GM18951 (cell line): ENCODE data around the gene ERO1A.

Experiments
- POLR2A ChIP-seq: IDR thresholded peaks from 4 replicates; pipeline ENCODE4 v1.6.1; 2011; ENCODE audit warnings: mild to moderate bottlenecking; ENCODE audit not compliant: insufficient read length, insufficient read depth; ENCODE audit errors: extremely low read depth
- in situ Hi-C: fragments of 300-500 bp; cut with MboI; formaldehyde crosslinking; loops from one replicate; pipeline ENCODE4 v1.12.0; 2022; ENCODE audit warnings: low sequenced_read_pairs, mixed read lengths, inconsistent platforms; ENCODE audit not compliant: unreplicated experiment

Gene ERO1A

DNA sequence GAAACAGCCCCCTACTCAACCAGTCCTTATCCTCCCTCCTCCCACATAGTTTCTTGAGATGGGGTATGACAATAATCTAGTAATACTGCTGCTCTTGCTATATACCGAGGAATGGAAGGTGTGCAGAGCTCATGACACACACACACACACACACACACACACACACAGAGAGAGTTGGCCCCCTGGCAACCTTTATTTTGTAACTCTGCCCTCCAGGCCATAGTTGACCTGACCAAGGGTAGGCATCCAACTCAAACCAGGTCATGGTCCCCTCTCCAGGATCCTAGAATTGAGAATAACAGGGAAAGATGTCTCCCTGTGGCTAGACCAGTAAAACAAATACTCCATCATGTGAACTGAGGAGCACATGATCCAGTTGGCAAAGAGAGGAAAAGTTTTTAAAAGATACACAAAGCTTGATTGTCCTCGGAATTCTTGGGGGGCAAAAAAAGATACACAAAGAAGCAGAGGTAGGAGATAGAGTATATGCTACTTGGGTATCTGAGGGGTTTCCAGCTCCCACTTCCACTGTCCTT lies 11.3 kb downstream of the ERO1A start:
- in situ Hi-C loops, result no loop called here
- no peak for TF ChIP-seq POLR2A

DNA sequence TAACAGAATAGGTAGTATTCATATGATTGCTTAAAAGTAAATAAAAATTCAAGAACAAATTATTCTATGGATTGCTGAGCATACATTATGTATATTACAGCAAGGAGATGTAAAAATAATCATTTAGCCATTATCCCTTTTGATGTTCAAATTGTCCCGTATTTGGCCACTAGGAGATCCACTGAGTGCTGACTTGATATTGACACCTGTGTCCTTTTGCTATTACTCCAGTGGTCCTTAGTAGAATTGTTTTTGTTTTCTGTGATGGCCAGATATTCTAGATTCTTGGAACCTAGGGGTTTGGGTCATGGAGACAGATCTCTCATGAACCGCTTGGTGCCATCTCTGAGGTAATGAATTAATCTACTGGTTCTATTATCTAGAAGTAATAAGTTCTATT lies 16.8 kb downstream of the ERO1A start:
- TF ChIP-seq POLR2A, result no peak
- in situ Hi-C loops, result no loop called here

DNA sequence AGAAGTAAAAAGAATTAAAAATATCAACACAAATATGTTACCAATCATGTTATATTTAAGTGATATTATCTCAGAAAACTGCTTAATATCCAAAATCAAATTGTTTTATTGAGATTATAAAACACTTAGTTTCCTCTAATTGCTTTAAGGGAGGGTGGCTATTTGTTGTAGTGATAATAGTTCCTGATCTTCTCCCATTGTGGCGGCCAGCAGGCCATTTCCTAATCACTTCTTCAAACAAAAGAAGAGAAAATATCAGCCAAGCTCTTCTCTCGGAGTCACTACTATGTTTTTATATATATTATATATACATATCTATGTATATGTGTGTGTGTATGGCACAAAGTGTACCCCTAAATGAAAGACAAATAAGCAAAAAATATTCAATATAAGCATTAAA lies 31.5 kb downstream of the ERO1A start:
- TF ChIP-seq POLR2A, result no peak
- in situ Hi-C loops, result no loop called here

DNA sequence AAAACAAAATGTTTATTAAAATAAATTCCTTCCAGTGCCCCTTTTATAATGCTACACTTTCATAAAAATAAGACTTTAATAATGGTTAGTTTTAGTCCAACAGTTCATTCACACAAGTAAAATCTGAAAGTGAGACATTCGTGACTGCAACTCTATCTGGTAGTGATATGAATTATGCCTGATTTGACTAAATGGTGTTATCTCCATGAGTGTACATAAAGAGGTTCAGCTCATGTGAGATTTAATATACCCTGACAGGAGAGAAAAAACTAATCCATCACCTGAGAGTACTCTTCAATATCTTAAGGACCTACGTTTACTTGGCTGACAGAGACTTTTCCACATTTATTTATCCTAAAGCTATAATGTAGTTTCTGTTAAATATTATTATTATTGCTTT lies 34.0 kb downstream of the ERO1A start:
- in situ Hi-C loops, result no loop called here
- TF ChIP-seq POLR2A, result no peak

DNA sequence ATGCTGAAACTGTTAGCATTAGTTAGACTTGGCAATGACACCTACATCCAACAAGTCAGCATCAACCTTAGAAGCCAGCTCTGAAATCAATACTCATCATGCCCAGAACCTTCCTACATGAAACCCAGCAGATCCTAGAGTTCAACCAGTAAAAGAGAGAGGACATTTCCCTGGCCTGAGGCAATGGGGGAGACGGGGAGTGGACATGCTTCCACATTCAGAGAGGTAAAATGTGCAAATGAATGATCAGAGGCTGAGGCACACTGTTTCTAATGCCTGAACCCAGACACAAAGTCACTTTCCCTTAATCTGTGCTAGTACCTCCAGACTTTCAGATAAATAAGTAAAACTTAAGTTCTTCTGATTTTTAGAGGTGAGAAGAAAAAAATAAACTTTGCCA lies 34.5 kb downstream of the ERO1A start:
- TF ChIP-seq POLR2A, result no peak
- in situ Hi-C loops, result no loop called here

DNA sequence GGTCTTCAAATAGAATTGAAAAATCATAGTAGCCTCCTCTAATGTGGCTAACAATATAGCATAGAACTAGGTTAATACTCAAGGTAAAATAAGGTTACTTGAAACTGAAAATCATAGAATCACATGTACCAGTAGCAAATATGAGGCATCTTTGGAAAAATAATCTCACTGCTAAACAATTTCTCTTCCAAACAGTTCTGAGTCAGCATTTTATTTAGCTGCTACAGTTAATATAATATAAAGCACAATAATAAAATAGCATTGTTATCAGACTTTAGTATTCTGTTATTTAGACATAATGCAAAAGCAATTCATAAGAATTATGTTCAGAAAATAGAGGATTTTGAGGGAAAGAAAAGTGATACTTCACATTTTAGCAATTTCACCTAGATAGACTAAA lies 35.0 kb downstream of the ERO1A start:
- TF ChIP-seq POLR2A, result no peak
- in situ Hi-C loops, result no loop called here

DNA sequence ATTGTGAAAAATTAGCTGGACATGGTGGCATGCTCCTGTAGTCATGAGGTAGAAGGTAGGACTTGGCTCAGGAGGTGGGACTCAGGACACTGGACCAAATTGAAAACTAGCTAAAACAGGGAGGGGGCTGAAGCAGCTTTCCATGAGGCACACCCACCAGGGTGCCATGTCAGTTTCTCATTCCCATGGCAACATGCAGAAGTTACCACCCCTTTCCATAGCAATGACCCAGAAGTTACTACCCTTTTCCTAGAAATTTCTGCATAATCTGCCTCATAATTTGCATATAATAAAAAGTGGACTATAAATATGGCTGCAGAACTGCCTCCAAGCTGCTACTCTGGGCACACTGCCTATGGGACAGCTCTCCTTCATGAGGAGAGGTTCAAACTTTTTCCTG lies 38.5 kb downstream of the ERO1A start:
- in situ Hi-C loops, result no loop called here
- TF ChIP-seq POLR2A, result no peak

DNA sequence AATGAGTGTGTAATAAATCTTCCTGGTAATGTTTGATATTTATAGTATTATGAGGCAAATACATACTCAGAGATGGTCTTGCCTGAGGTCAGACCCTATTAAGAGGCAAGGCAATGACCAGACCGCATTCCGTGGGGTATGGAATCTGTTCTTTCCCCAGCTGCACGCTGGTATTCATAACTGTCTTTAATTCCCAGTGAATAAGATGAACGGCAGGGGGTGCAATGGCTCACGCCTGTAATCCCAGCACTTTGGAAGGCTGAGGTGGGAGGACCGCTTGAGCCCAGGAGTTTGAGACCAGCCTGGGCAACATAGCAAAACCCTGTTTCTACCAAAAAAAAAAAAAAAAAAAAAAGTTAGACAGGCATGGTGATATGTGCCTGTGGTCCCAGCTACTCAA lies 44.6 kb downstream of the ERO1A start:
- in situ Hi-C loops, result no loop called here
- no peak for TF ChIP-seq POLR2A

DNA sequence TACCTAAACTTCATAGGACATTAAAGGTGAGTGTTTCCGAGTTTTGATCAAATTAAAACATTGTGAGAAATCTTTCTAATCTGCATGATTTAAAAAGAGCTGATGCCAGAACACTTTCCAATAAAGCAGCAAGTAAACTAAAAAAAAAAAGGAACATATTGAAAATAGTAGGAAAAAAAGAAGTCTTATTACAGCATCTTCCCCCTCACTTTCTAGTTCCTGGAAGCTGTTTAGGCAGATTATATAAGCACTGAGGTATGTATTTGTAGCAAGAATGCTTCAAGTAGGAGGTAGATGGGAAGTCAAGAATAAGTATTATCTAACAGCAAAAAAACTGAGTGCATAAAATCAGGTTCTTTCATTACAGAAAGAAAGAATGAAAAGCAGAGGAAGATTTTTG lies 45.8 kb downstream of the ERO1A start:
- in situ Hi-C loops, result no loop called here
- no peak for TF ChIP-seq POLR2A

DNA sequence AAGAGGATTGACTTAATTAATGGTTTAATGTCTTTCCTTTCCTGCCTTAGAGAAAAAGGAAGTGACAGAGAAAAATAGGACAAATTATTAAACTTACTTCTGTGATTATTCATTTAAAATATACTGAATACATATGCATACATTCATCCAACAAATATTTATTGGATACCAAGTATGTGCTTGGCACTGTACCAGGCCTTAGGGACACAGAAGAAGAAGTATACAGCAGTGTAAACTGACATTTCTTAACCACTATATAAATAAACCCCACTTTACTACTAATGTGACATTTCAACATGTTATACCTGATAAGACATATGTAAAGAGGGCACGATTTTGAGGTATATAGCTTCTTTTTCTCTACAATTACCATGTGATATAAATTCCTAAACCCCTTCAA lies 53.6 kb downstream of the ERO1A start:
- in situ Hi-C loops, result no loop called here
- TF ChIP-seq POLR2A, result no peak

DNA sequence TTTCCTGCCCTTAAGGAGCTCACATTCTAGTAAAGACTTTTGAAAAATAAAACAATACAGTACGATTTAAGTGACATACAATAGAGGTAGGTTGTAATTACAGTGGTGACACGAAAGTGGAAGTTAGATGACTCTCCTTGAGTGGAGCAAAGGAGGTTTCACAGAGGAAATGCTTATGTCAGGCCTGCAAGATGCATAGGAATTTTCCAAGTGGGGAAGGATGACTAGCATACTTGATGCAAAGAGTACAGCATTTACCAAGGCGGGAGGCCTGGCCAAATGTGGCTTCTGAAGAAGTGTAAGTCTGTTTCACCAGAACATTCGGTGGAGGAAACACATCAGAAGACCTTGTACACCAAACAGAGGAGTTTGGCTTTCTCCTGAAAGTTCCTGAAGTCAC lies 55.2 kb downstream of the ERO1A start:
- in situ Hi-C loops, result no loop called here
- TF ChIP-seq POLR2A, result no peak

DNA sequence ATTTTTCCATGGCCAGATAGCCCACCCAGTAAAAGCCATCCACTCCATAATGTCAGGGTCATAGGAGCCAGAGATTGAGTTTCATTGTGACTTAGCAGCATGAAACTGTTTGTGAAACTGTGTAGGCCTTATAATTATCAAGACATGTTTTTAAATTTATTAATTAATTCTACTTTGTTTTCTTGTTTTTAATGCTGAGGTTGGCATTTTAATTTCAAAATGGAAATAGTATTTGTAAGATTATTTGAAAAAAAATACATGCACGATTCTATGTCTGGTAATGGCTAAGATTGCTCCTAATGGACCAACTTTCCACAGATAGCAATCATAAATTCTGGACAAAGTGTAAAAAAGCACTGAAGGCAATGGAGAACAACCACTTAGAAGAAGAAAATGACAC lies 75.7 kb downstream of the ERO1A start:
- in situ Hi-C loops, result no loop called here
- TF ChIP-seq POLR2A, result no peak

DNA sequence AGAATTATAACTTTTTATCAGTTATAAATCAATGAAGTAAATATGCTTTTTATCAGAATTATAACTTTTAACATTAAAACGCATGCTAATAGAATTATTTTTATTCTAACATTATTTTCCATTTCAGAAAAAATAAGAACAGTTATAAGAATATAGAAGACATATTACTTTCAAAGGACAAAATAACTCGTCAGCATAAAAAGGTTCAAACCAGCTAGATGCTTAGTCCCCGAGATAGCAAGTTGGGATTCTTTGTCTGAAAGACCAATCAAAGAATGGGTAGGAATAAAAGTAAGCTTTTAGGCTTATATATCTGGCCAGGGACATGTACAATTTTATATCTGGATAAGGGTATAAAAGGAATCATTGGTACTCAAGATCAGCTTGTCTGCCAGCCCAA lies 76.8 kb downstream of the ERO1A start:
- TF ChIP-seq POLR2A, result no peak
- in situ Hi-C loops, result no loop called here

DNA sequence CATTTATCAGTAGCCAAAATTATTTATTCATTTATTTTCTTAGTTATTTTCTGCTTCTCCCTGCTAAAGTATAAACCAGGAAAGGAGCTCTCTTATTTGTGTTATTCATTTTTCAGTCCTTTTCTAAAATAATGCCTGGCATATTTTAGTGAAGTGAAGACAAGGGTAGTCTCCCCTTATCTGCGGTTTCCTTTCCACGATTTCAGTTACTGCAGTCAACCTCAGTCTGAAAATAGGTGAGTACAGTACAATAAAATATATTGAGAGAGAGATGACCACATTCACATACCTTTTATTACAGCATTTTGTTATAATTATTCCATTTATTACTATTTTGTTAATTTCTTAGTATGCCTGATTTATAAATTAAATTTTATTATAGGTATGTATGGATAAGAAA lies 85.2 kb downstream of the ERO1A start:
- no peak for TF ChIP-seq POLR2A
- in situ Hi-C loops, result no loop called here

DNA sequence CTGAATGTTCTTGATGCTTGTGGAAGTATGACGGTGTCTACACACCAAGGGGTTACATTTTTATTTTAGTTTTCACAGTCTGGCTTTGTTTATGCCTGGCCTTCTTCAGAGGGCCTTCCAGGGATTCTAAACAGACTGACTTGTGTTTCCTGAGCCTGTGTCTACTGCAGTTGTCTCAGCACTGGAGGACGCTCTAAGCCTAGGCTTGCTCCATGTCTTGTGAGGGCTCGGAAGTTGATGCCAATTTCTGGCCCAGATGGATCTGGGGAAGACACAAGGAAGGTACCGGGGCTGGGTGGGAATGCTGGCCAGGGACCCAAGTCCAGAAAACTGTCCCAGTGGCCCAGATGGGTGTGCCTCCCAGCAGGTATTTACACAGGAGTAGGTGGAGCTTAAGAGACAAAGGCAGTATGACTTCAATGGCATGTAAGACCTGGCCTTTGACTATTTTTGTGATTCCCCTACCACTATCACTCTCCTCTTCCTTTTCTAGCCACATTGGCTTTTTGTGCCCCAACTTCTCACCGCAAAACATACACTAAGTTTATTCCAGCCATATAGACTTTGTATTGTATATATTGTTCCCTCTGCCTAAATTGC lies 85.8 kb downstream of the ERO1A start:
- no peak for TF ChIP-seq POLR2A
- in situ Hi-C loops, result no loop called here
